ENCODE results near the gene PDF. TPM values are rescaled to one million over a fixed set of nuclear protein-coding genes. Genes with fewer than 3 reads are reported as not detected.

PDF gene
- total RNA-seq, 1 donor from 2014 or later = 8.8 TPM

- peaks cover 71% of the 10 kb centered on the region for H3K36me3 ChIP-seq
- H3K4me3 ChIP-seq = no peak overlapping the region
- intact Hi-C loops (cut with DNase I) = no loop called here
- DNase-seq (no peak), ATAC-seq (no peak)
- no peak overlapping the region for H3K27ac ChIP-seq
- no peaks in the 10 kb centered on the region for H3K9me3 ChIP-seq
- H3K27me3 ChIP-seq = no peaks in the 10 kb centered on the region
- no peak for TF ChIP-seq CTCF (IDR thresholded peaks at IDR 0.05)
- no peaks in the 10 kb centered on the region for H3K4me1 ChIP-seq
These were observed 41.2 kb upstream of the PDF start for GRCh38 chr16:69371564-69371963.

DNA sequence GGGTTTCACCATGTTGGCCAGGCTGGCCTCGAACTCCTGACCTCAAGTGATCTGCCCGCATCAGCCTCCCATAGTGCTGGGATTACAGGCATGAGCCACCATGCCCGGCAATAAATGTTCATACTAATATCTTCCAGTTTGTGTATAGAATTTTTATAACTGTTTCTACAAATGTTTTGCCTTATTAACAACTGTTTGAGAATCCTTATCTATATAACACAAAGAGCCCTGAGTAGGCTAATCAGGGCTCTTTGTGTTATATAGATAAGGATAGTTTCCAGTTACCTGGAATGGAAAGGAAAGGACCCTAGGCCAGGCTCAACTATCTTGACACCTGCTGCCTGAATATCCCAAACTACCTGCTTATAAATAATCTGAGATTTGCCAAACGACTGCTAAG is 38.5 kb upstream of the PDF start:
- DNase-seq (no peak), ATAC-seq (no peak)
- H3K4me1 ChIP-seq = no peaks in the 10 kb centered on the region
- no peaks in the 10 kb centered on the region for H3K9me3 ChIP-seq
- H3K4me3 ChIP-seq = no peak overlapping the region
- H3K36me3 ChIP-seq = peaks cover 94% of the 10 kb centered on the region
- TF ChIP-seq CTCF (IDR thresholded peaks at IDR 0.05) = no peak
- no peak overlapping the region for H3K27ac ChIP-seq
- intact Hi-C loops (cut with DNase I) = no loop called here
- H3K27me3 ChIP-seq = no peaks in the 10 kb centered on the region

- ATAC-seq (no peak), DNase-seq (no peak)
- Histone ChIP-seq H3K4me1 (no peaks in the 10 kb centered on the region), H3K27ac (no peak overlapping the region), H3K9me3 (no peaks in the 10 kb centered on the region), H3K36me3 (peaks cover 88% of the 10 kb centered on the region), H3K4me3 (no peak overlapping the region), H3K27me3 (no peaks in the 10 kb centered on the region)
- intact Hi-C loops (cut with DNase I) = no loop called here
- TF ChIP-seq CTCF (IDR thresholded peaks at IDR 0.05) = no peak
These were observed 37.6 kb upstream of the PDF start for GRCh38 chr16:69367980-69368379.

DNA sequence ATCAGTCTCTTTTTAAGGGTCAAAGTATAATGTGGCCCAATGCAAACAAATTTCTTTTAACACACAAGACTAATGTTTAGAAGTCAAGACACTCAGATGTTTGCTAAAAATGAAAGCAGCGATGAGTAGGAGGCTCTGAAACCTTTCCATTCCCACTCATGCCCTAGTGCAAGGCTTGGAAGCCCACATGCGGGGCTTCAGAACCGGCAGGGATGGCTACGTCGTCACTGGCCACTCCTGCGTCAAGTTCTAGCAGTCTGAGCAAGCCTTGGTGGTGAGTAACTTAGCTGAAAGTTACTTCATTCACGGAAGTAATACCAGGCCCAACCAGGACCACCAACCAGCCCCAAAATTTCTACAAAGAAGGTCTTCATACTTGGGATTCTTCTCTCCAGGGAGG is 36.0 kb upstream of the PDF start:
- H3K27ac ChIP-seq = no peak overlapping the region
- no peak overlapping the region for H3K4me3 ChIP-seq
- no peak for ATAC-seq
- TF ChIP-seq CTCF (IDR thresholded peaks at IDR 0.05) = no peak
- H3K9me3 ChIP-seq = no peaks in the 10 kb centered on the region
- H3K4me1 ChIP-seq = no peaks in the 10 kb centered on the region
- DNase-seq = no peak
- intact Hi-C loops (cut with DNase I) = no loop called here
- peaks cover 72% of the 10 kb centered on the region for H3K36me3 ChIP-seq
- H3K27me3 ChIP-seq = no peaks in the 10 kb centered on the region

GRCh38 chr16:69365901-69366300 is 35.5 kb upstream of the PDF start:
- no peak overlapping the region for H3K27ac ChIP-seq
- no peak for ATAC-seq
- intact Hi-C loops (cut with DNase I) = no loop called here
- no peaks in the 10 kb centered on the region for H3K4me1 ChIP-seq
- H3K36me3 ChIP-seq = peaks cover 67% of the 10 kb centered on the region
- DNase-seq = no peak
- no peaks in the 10 kb centered on the region for H3K27me3 ChIP-seq
- TF ChIP-seq CTCF (IDR thresholded peaks at IDR 0.05) = no peak
- H3K4me3 ChIP-seq = no peak overlapping the region
- H3K9me3 ChIP-seq = no peaks in the 10 kb centered on the region

GRCh38 chr16:69364088-69364487 is 33.7 kb upstream of the PDF start:
- intact Hi-C loops (cut with DNase I) = no loop called here
- H3K27me3 ChIP-seq = no peaks in the 10 kb centered on the region
- H3K4me1 ChIP-seq = no peaks in the 10 kb centered on the region
- H3K27ac ChIP-seq = no peak overlapping the region
- H3K9me3 ChIP-seq = no peaks in the 10 kb centered on the region
- no peak for TF ChIP-seq CTCF (IDR thresholded peaks at IDR 0.05)
- ATAC-seq = no peak
- H3K36me3 ChIP-seq = peaks cover 56% of the 10 kb centered on the region
- H3K4me3 ChIP-seq = no peak overlapping the region
- no peak for DNase-seq
